HG03066 (cell line): ENCODE results near the gene DNAAF3.
"Not testable (repeated sequence)": the region's sequence is repeated elsewhere in the genome, so short reads cannot be mapped to it uniquely, and the experiment has no call there.

Experiments
- ATAC-seq: cut with Tn5 transposase; IDR thresholded peaks from one replicate; pipeline ENCODE4 v1.9.1; 2021; ENCODE audit warnings: low read depth; ENCODE audit not compliant: unreplicated experiment

DNAAF3 gene

DNA sequence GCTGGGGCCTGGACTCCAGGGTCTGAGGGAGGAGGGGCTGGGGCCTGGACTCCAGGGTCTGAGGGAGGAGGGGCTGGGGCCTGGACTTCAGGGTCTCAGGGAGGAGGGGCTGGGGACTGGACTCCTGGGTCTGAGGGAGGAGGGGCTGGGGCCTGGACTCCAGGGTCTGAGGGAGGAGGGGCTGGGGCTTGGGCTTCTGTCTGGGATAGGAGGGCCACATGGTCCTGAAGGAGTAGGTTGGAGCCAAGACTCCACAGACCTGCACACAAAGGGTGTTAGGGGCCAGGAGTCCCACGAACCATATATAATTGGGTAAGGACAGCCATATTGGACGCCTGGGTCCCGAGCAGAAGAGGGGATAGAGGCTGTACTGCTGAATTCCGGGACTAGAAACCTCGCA is 10.6 kb downstream of the DNAAF3 start:
- not testable (repeated sequence) for ATAC-seq

DNA sequence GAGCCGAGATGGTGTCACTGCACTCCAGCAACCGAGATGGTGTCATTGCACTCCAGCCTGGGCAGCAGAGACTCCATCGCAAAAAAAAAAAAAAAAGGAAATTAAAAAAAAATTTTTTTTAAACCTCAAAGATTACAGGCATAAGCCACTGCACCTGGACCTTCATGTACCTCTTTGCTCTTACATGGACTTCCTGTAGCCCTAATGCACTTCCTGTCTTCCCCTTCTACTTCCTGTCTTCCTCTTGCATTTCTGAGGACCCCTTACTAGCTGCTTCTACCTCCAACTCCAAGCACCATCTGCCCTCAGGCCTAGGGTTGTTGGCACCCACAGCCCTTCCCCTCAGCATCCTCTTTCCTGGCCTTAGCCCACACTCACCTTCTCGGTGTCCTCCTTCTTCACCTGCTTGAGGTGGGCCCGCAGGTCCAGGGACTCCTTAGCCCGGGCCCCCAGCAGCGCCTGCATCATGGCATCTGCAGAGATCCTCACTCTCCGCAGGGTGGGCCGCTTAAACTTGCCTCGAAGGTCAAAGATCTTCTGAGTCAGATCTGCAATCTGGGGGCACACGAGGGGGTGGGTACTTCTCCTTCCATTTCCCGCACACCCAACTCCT is 12.7 kb downstream of the DNAAF3 start:
- ATAC-seq = no peak

DNA sequence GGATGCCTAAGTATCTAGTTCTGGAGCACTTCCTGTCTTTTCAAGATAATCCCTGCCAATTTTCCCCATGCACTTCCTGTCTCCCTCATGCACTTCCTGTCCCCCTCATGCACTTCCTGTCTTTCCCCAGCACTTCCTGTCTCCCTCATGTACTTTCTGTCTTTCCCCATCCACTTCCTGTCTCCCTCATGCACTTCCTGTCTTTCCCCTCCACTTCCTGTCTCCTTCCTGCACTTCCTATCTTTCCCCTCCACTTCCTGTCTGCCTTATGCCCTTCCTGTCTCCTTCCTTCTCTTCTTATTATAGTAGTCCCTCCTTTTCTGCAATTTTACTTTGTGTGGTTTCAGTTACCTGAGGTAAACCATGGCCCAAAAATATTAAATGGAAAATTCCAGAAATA is 14.4 kb downstream of the DNAAF3 start:
- ATAC-seq = no peak

DNA sequence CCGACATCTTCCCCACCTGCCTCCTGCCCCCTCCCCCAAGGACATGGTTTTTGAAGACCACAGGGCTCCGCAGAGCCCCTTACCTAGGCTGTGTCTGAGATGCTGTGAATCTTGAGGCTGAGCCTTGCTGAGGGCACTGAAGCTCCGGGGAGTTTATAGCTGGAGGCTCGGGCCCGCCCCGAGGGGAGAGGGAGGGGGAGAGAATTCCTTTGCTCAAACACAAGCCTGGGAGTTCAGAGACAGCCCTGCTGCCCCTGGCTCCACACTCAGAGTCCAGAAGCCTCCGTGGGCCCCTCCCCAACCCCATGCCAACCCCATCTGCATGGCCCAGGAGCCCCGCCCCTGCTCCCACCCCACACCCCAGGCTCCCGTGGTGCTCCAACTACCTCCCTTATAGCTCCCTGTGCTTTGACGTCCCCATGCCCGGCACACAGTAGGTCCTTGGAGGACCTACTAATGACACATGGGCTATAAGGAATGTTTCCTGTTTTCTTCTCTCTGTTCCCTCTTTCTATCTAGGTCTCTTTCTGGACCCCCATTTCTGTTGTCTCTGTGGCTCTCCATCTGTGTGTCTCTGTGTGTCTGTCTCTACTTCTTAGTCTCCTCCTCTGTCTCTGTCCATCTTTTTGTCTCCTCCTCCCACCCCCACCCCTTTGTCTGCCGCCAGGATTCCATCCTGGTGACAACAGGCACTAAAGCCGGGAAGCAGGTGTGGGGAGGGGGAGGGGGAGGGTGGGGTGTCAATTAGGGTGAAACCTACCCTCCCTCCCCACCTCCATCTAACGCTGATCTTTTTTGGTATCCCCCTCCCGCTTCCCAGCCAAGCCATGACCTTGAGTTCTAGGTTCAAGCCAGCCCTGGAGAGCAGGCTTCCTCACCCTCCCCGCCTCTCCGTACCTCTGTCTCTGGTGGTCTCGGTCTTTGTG is 17.1 kb downstream of the DNAAF3 start, which contains the start of gene TNNT1:
TNNT1 (minus strand) TSS at position 129 of the 926 bp plus-strand sequence. CDS start 2,049 bp downstream, outside the sequence.
- no peak for ATAC-seq

DNA sequence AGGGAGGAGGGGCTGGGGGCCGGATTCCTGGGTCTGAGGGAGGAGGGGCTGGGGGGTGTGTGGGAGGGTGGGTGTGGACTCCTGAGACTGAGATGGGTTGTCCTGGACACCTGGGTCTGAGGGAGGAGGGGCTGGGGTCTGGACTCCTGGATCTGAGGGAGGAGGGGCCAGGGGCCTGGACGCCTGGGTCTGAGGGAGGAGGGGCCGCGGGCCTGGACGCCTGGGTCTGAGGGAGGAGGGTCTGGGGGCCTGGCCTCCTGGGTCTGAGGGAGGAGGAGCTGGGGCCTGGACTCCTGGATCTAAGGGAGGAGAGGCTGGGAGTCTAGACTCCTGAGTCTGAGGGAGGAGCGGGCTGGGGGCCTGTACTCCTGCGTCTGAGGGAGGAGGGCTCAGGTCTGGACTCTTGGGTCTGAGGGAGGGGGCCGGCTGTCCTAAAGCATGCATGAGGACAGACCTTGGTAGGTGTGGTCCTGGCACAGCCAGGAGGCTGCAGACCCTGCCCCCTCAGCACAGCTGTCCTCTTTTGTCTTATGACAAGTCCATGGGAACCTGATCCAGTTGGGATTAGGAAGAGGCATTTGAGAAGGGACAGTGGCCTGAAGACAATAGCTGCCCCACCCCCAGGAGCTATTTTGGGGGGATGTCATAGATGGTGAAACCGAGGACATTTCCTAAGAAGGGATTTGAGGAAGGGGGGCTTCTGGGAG is 18.7 kb downstream of the DNAAF3 start:
- no peak for ATAC-seq

DNA sequence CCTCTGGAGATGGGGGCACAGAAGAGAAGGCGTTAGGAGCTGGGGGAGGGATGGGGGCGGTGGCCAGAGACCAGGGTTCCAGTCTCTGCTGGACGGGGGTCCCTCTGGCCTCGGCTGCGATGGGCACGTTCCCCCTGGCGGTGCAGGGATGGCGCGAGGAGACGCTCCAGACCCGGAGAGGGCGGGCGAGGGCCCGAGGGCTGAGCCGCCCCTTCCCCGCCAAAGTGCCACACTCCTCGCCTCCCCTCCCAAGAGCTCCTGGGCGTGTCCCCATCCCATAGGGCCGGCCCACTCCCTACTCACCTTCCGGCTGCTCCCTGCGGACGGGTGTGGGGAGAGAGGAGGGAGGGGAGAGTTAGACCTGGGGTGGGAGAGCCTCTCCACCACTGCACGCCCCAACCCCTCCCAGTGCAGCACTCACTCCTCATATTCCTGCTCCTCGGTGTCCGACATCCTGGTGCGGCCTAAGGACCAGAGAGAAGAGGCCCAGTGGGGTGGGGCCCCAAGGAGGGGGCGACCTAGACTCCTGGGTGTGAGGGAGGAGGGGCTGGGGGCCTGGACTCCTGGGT is 19.6 kb downstream of the DNAAF3 start:
- ATAC-seq = no peak

DNA sequence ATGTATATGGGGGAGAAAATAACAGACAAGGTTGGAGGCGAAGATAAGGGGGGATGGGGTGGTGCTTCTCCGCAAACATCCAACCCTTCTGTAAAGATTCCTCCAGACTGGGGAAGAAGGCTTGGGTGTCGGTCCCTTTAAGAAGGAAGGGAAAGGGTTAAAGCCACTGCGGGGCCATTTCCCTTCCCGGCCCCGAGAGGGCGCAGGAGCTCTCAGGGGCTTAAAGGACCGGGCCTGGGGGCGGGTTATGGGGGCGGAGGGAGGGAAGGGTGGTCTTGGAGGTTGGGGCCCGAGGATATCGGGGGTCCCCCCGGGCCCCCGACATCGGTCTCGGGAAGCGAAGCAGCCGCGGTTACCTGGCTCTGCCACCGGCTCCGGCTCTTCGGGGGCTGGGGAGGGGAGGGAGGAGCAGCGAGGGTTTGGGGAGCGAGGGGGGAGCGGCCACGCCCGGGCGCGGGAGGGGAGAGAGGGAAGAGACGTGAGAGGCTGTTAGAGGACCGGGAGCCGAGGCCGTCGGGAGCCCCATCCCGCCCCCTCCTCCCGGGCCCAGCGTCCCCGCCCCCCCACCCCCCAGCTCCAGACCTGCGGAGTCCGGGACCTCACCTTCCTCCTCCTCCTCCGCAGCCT is 20.2 kb downstream of the DNAAF3 start:
- no peak for ATAC-seq

DNA sequence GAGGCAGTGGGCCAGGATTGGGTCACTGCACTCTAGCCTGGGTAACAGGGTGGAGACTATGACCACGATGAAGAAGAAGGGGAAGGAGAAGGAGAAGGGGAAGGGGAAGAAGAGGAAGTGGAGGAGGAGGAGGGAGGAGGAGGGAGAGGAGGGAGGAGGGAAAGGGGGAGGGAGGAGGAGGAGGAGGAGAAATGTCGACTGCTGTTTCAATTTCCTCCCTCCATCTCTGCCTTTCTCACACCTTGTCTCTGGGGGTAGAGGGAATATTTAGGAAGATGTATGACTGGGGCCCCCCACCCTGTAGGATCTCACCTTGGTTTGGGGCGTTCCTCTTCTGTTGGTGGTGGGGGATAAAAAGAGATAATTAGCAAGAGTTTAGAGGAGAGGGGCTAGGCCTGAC is 21.2 kb downstream of the DNAAF3 start:
- no peak for ATAC-seq

DNA sequence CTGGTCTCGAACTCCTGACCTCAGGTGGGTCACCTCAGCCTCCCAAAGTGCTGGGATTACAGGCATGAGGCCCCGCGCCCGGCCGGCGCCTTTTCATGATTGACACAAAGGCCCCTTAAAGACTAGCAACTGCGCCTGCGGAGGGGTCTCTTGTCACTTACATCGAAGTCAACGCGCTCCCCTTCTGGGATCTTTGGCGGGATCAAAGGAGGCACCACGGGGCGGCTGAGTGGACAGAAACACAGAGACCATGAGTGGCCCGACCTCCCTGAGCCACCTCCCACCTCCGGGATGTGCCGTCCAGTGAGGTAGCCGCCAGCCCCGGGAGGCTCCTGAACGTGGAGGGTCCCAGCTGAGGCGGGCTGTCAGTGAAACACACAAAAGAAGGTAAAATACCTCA is 24.7 kb downstream of the DNAAF3 start:
- no peak for ATAC-seq

DNA sequence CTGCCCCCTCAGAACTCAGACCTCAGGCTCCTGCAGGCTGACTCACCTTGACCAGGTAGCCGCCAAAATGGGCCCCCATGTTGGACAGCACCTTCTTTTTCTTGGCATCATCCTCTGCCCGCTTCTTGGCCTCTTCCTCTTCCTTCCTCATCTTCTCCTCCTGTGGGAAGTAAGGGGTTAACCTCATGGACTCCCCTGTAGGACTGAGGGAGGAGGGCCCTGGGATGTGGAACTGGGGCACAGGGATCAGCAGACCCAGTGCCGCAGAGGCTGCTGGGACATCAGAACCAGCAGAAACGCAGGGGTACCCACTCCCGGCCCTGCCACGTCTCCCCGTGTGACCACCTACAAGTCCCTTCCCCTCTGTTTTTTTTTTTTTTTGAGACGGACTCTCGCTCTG is 28.5 kb downstream of the DNAAF3 start:
- ATAC-seq = no peak

DNA sequence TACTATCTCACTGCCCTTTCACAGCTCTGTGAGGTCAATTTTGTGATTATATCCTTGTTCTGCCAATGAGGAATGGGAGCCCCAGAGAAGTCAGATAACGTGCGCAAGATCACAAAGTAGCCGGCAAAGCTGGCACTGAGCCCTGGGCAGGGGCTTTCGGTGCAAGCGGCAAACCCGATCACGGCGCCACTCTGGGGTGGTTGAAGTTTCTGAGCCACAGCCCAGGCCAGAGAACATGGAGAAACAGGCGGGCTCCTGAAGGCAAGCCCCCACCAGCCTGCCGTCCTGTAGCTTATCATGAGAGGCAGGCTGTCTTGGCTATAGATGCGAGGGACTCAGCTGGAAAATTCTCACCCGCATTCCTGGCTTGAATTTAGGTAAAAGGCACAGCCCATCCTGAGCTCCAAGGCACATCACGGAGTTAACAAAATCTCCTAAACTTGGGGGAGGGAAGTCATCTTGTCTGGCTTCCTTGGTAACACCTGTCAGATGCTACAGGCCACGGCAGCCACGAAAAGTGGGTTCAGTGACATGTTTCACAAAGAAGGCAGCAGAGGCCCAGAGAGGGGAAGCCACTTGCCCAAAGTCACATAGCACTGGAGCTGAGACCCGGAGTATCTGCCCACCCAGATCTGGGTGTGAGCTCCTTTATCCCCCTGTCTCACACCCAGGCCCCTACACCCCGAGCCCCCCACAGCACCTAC is 29.9 kb downstream of the DNAAF3 start:
- ATAC-seq = no peak

DNA sequence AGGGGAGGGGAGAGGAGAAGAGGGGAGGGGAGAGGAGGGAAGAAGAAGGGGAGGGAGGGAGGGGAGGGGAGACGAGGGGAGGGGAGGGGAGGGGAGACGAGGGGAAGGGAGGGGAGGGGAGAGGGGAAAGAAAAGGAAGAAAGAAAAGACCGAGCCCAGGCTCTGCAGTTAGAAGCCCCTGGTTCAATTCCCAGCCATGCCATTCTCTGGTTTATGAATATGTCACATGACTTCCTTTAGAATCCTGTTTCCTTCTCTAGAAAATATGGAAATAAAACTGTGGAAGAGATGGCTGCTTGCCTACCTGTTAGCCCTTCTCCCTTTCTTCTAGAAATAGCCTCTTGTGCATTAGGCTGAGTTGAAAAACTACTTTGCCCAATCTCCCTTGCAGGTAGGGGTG is 31.7 kb downstream of the DNAAF3 start:
- no peak for ATAC-seq

DNA sequence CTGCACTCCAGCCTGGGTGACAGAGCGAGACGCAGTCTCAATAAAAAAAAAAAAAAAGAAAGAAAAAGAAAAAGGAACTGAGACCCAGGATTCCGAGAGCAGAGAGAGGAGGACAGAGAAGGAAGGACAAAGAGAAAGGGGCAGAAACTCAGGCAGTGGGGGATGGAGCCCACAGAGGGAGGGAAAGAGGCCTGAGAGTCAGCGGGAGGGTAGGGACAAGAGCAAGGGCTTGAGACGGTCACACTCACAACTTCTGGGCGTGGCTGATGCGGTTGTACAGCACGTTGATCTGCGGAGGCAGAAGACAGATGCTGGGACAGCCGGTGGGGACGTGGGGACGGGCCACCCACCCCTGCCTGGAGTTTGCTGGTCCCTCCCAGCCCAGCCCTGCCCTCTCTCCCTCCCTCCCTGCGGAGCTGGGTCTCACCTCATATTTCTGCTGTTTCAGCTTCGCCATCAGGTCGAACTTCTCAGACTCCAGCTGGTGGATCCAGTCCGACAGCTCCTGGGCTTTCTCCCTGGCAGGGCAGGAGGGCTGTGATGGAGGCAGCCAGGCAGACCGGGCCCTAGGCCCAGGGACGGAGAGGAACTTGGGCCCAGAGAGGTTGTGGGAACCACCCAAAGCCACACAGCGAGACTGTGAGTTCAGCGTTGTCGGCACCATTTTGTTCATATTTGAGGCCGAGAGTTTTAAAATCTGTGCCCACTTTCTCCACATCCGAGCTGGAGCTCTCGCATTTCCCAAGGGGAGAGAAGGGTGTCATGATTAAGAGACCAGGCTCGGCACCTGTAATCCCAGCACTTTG is 32.6 kb downstream of the DNAAF3 start:
- no peak for ATAC-seq

DNA sequence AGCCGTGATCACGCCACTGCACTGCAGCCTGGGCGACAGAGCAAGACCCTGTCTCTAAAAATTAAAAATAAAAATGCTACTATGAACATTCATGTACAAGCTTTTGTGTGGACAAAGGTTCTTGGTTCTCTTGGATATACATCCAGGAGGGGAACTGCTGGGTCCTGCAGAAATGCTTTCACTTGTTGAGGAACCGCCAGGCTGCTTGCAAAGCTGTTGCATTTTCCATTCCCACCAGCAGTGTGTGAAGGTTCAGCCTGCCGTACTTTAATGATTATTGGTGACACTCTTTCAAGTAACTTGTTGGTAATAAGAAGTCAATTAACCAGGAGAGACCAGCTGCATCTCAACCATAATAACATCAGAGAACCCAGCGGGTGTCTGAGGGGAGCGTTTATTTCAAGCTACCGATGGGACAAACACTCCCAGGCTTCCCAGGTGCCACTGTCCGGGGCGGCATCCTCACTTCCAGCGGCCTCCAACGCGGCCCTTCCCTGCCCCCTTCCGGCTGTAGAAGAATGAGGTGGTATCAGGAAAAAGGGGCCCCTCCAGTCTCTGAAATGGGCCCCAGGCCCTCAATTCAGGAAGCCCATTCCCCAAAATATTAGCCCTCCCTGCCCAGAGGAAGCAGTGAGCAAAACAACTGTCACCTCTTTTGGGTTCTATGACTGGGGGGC is 33.8 kb downstream of the DNAAF3 start:
- no peak for ATAC-seq

DNA sequence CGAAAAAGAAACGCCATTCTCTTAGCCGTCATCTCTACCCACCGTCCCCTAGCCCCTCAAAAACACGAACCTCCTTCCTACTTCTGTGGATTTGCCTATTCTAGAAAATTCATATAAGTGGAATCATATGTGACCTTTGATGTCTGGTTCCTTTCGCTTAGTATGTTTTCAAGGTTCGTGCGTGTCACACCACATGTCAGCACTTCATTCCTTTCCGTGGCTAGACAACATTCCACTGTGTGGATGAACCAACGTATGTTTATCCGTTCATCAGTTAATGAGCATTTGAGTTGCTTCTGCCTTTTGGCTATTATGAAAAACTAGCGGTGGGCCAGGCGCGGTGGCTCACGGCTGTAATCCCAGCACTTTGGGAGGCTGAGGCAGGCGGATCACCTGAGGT is 35.0 kb downstream of the DNAAF3 start:
- ATAC-seq = no peak

DNA sequence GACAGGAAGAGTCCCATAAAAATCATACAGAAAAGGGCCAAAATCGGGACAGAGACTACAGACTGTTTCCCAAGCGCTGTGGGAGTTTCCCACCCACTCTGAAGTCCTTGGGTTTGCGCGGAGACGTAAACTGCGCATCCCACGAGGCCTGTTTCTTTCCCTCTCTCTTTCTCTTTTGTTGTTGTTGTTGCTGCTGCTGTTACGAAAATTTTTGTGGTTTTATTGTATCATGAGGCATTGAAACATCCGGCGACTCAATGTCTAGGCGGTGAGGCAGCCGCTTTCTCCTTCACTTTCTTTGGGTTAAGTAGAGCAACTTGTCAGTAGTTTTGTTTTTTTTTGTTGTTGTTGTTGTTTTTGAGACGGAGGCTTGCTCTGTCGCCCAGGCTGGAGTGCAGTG is 47.4 kb downstream of the DNAAF3 start:
- no peak for ATAC-seq

DNA sequence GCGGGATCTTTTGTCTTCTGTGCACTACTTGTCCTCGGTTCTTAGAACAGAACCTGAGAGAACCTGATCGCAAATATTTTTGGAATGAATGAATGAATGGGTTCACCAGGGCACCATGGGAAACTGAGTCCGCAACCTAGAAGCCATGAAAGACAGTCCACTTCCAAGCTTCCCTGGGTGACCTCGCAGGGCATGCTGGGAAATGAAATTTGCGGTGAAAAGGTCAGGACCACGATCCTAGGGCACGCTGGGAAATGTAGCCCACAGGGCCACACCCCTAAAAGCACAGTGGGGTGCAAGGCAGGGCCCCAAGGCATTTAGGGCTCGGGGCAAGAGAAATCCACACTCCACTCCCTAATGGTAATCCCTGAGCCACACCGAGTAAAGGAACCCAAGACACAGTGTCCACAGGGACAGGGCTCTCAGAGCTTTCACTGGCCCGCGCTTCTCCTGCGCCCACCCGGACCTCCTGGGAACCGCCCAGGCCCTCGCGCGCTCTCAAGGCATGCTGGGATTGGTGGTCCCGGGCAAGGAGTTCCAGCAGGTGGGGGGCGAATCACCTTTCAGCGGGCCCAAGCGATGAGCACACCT is 47.9 kb downstream of the DNAAF3 start:
- ATAC-seq = no peak

DNA sequence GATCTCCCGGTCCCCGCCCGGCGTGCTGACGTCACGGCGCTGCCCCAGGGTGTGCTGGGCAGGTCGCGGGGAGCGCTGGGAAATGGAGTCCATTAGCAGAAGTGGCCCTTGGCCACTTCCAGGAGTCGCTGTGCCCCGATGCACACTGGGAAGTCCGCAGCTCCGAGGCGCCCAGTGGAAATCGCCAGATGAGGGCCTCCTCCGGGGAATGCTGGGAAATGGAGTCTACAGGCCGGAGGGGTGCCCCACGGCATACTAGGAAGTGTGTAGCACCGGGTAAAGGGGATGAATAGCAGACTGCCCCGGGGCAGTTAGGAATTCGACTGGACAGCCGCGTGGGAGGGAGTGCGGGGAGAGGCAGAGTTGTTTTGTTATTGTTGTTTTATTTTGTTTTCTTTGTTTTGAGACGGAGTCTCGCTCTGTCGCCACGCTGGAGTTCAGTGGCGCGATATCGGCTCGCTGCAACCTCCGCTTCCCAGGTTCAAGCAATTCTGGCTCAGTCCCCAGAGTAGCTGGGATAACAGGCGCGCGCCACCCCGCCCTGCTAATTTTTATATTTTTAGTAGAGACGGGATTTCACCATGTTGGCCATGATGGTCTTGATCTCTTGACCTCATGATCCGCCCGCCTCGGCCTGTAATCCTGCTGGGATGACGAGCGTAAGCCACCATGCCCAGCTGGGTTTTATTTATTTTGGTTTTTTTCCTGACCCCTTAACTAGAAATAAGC is 48.6 kb downstream of the DNAAF3 start:
- ATAC-seq = peak; percentile 85
